HEK293 (cell line): ENCODE measurements around the gene TLR8.
"Not testable (repeated sequence)": the region's sequence is repeated elsewhere in the genome, so short reads cannot be mapped to it uniquely, and the experiment has no call there.

Experiments
- CTCF ChIP-seq: fragments of 450-650 bp; formaldehyde crosslinking; IDR thresholded peaks from 2 replicates; pipeline ENCODE4 v1.5.1; 2016; ENCODE audit warnings: missing biosample characterization, missing genetic modification characterization
- MEIS1 ChIP-seq: sonication (generic); formaldehyde crosslinking; IDR thresholded peaks from 2 replicates; pipeline ENCODE4 v1.8.1; 2022; ENCODE audit warnings: missing genetic modification reagents, mild to moderate bottlenecking, borderline replicate concordance
- ZXDB ChIP-seq: fragments of 450-650 bp; formaldehyde crosslinking; IDR thresholded peaks from 2 replicates; pipeline ENCODE4 v1.5.1; 2016; ENCODE audit warnings: missing biosample characterization, missing genetic modification characterization

DNA sequence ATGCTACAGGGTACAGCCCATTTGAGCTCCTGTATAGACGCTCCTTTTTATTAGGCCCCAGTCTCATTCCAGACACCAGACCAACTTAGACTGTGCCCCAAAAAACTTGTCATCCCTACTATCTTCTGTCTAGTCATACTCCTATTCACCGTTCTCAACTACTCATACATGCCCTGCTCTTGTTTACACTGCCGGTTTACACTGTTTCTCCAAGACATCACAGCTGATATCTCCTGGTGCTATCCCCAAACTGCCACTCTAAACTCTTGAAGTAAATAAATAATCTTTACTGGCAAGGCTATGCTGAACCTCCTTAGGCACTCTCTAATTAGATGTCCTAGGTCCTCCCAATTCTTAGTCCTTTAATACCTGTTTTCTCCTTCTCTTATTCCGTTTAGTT, 38.0 kb downstream of the TLR8 start:
- not testable (repeated sequence) for TF ChIP-seq ZXDB (tag by site-specific recombination); CTCF (tag by site-specific recombination); MEIS1 (CRISPR knock-in tag)
